Kidney epithelial cell (primary cell): Measurements from ENCODE around the gene CHPF2. TPM values are rescaled to one million over a fixed set of nuclear protein-coding genes. Genes with fewer than 3 reads are reported as not detected.

ENCODE experiments used
- DNase-seq: peaks from one replicate; pipeline ENCODE4 v3.0.0-alpha.2; 2010; ENCODE audit warnings: low read depth
- H3K27me3 ChIP-seq: 2 replicates; pipeline ENCODE4 v1.6.0; 2011; ENCODE audit warnings: low read length; ENCODE audit not compliant: control insufficient read depth, insufficient read depth
- H3K36me3 ChIP-seq: 2 replicates; pipeline ENCODE4 v1.5.1; 2011; ENCODE audit warnings: low read length; ENCODE audit not compliant: control insufficient read depth, insufficient read depth
- H3K4me3 ChIP-seq: 2 replicates; pipeline ENCODE4 v1.5.1; 2011; ENCODE audit warnings: low read depth, mild to moderate bottlenecking, control low read depth, low read length
- total RNA-seq: library from RNA; depleted of rRNA; stranded (reverse); fragments of >200 nt; gene quantifications from 2 replicates; pipeline ENCODE4 v1.2.3, GENCODE V29; 2015
- TF ChIP-seq, protein P1 (sequence below): IDR thresholded peaks from 2 replicates; pipeline ENCODE4 v1.5.1; 2011; ENCODE audit warnings: mild to moderate bottlenecking, moderate library complexity, low read length, control low read depth, inconsistent platforms; ENCODE audit not compliant: insufficient read depth, poor library complexity, severe bottlenecking

CHPF2 gene
- total RNA-seq, 1 donor from 2014 or later = 60.0 TPM

DNA sequence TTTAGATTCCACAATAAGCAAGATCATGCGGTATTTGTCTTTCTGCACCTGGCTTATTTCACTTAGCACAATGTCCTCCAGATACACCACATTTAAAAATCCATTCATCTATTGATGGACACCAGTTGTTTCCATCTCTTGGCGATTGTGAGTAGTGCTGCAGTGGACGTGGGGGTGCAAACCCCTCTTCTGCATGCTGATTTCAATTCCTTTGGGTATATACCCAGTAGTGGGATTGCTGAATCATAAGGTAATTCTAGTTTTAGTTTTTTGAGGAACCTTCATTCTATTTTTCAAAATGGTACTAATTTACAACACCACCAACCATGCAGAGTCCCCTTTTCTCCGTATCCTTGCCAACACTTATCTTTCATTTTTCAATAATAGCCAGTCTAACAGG lies 43.2 kb upstream of the CHPF2 start:
- no peak overlapping the region for H3K4me3 ChIP-seq

DNA sequence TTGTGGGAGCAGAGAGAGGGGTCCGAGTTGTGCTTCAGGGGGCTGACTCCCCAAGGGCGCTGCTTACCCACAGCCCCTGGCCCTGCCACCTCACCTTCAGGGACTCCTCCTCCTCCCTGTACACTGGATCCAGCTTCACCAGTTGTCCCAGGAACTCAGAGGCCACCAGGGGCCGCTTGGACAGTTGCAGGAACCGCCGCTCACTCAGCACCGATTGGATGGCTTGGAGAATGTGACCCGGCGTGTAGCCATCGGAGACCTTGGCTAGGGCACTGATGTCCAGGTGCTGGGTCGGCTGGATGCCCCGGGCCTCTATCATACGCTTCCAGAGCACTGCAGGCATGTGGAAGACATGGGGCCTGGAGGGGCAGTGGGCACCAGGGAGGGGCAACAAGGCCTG lies 40.7 kb upstream of the CHPF2 start:
- peaks cover 38% of the 10 kb centered on the region for H3K27me3 ChIP-seq

More for the DNA sequence above, 43.2 kb upstream of the CHPF2 start:
- no peaks in the 10 kb centered on the region for H3K36me3 ChIP-seq
- H3K27me3 ChIP-seq = peaks cover 25% of the 10 kb centered on the region
- TF ChIP-seq, protein P1, sequence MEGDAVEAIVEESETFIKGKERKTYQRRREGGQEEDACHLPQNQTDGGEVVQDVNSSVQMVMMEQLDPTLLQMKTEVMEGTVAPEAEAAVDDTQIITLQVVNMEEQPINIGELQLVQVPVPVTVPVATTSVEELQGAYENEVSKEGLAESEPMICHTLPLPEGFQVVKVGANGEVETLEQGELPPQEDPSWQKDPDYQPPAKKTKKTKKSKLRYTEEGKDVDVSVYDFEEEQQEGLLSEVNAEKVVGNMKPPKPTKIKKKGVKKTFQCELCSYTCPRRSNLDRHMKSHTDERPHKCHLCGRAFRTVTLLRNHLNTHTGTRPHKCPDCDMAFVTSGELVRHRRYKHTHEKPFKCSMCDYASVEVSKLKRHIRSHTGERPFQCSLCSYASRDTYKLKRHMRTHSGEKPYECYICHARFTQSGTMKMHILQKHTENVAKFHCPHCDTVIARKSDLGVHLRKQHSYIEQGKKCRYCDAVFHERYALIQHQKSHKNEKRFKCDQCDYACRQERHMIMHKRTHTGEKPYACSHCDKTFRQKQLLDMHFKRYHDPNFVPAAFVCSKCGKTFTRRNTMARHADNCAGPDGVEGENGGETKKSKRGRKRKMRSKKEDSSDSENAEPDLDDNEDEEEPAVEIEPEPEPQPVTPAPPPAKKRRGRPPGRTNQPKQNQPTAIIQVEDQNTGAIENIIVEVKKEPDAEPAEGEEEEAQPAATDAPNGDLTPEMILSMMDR = no peak
- DNase-seq = no peak

DNA sequence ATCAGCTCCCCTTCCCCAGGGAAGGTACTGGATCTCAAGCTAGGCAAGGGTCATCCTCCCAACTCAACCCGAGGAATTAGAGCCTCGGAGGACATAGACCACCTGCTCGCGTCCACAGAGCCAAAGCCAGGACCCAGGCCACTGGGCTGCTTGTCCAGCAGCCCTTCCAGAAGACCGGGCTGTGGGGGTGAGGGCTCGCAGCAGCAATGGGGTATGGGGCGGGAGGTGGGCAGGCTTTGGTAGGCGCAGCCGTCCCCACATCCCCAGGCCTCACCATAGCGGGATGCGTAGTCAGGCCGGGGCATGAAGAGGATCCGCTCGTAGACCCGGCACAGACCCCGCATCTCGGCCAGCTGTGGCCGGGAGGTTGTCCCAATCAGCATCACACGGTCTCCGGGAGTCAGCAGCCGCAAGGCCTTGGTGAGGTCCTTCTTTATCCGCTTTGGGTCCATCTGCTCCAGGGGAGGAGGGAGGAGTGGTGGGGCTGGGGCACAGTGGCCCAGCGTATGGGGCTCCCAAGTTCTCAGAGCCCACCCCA lies 40.2 kb upstream of the CHPF2 start:
- no peaks in the 10 kb centered on the region for H3K36me3 ChIP-seq
- no peak overlapping the region for H3K4me3 ChIP-seq
- peaks cover 34% of the 10 kb centered on the region for H3K27me3 ChIP-seq
- DNase-seq = no peak
- TF ChIP-seq, protein P1 = no peak

More for the DNA sequence above, 40.7 kb upstream of the CHPF2 start:
- Histone ChIP-seq H3K4me3 (no peak overlapping the region), H3K36me3 (no peaks in the 10 kb centered on the region)
- TF ChIP-seq, protein P1 = no peak
- no peak for DNase-seq

DNA sequence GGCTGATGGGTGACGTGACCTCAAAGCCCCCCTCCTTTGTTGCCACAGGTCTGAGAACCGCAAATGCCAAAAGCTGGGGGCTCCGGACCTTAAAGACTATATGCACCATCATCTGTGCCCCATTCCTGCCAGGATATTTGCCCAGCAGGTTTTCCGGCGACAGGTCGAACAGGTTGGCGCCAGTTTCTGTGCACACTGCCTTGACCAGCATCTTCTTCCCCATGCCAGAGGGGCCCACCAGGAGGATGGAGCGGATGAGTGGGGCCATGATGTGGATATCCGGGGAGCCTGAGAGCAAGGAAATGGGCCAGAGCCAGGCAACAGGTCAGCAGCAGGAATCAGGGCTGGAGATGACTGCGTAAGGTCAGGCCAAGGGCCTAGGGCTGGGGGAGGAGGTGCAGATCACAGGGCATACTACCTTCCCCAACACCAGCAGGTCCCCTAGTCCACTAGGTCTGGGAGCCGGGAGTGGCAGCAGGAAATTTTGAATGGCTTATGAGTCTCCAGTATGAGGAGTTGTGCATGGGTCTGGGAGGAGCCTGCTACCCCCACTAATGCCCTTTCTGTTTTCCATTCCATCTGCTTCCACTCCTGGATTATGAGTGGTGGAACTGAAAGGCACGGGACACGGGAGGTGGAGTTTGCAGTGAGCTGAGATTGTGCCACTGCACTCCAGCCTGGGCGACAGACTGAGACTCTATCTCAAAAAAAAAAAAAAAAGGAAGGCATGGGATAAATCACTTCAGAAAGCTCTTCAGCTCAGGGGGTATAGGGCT lies 38.9 kb upstream of the CHPF2 start:
- Histone ChIP-seq H3K4me3 (no peak overlapping the region), H3K27me3 (peaks cover 29% of the 10 kb centered on the region), H3K36me3 (no peaks in the 10 kb centered on the region)
- TF ChIP-seq, protein P1 = no peak
- no peak for DNase-seq

DNA sequence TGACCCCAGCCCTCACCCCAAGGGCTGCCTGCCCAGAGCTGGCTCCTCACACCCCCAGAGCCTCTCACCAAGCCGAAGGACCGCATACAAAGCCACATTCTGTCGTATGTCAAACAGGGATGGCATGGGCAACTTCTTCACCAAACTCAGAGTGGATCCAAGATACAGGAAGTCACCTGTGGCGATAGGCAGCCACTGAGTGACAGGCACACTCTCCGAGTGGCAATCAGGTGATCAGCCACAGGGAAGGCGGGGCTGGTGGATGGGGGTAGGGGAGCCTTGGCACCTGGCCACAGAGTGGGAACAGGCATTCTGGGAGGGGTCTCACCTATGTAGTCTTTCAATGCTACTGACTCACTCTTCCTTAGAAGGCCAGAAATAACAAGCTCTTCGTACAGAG lies 38.1 kb upstream of the CHPF2 start:
- TF ChIP-seq, protein P1 = no peak
- no peak for DNase-seq
- no peak overlapping the region for H3K4me3 ChIP-seq
- H3K36me3 ChIP-seq = no peaks in the 10 kb centered on the region
- H3K27me3 ChIP-seq = peaks cover 36% of the 10 kb centered on the region
